ENCODE measurements around the gene ZNF124.

Gene ZNF124

DNA sequence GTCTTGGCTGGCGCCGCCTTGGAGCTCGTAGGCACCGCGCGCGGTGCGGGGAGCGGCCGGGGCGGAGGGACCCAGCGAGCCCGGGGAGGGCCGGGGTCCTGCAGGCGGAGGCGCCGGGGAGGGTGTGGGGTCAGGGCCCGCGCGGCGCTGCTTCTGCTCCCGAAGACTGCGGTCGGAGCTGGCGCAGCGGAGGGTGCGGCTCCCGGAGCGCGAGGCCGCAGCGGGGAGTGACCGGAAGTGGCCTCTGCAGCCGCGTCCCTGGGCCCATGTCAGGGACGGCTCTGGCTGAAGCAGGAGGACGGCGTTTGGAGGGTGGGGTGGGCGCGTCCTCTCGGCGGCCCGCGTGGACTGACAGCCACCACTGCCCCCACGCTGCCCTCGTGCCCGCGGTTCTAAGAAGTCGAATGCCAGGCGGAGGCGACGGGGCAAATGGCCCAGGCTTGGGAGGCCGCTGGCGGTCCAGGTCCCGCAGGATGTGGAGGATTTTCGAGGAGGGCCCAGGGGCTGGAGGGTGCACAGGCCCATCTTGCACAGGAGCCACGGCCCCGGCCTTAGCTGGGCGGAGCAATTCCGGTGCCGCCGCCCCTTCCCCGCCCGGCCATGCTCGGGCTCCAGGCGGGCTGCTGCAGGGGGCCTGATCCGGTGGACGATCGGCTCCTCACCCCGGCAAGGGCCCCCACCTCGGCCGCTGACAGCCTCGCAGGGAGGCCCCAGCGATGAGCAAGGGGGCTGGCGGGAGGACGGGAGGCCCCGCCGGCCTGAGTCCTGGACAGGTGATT is 59.9 kb downstream of the ZNF124 start:
- DNase-seq, result peak; percentile 51

DNA sequence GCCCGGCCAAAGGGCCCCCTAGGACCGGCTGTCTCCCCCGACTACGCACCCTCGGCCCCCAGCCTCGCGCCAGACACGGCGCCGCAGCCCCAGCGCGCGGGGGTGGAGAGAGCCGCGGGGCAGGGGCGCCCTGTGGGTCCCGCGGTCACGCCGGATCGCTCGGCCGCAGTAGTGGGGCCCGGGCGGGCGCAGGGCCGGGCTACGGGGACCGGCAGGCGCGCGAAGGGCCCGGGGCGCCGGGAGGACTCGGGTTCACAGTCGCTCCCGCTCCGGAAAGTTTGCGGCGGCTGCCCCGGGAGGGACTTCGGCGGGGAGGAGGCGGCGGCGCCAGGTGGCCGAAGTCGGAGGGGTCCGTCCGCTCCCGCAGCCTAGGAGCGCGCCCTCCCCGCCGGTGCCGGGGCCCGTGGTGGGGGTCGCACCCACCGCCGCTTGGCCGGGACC is 60.5 kb downstream of the ZNF124 start:
- DNase-seq, result no peak

DNA sequence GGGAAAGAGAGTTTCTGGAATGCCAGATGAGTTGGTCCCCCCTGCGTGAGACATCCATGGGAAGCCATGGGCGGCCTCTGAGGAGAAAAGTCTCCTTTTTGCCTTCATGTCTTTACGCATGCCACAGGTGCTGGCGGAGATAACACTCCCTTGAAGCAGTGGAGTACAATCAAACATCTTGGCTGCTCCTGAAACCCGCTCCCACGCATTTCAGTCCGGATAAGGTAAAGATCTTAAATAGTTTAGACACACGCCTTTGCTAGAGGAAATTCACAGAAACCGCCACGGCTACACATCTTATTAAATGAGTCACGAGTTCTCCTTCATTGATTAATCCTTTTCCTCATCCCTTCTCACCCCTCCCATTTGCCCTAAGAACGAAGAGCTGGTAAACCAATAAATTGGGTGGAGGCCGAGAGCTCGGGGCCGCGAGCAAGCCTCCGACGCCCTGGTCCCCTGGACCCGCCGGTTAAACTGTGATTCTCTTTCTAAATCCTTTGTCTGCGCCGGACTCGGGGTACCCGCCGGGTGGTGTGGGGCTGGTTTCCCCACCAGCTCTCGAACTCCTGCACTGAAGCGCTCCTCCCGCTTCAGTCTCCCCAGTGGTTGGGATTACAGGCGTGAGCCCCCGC is 61.1 kb downstream of the ZNF124 start:
- peak; percentile 87 for DNase-seq

DNA sequence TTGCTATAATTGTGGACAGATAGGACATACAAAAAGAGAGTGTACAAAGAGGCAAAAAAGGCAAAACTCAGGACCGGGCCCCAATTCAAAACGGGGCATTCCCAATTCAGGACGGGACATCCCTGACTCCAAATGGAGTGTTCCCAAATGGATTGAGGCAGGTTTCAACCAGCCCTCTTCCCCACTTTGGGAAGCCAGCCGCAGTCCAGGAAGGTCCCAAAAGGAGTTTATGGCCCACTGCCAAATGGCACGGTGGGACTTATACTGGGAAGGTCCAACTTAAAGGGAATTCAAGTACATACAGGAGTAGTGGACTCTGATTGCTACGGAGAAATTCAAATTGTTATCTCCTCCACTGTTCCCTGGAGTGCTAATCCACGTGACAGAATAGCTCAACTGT is 64.1 kb downstream of the ZNF124 start:
- no peak for DNase-seq

DNA sequence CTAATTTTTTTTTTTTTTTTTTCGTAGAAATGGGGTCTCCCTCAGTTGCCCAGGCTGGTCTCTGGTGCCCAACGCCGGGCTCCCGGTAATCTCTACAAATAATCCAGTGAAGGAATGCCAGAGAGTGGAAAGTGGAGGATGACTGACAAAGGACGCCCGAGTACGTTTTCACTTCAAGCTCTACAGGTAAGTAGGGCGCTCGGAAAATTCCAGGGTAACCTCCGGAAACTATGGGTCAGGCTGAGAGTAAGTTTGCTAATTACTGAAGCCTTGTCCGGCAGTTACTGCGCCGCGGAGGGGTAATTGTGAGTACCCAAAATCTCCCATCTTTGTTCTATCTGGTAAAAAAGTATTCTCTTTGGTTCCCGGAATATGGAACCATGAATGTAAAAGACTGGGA is 65.9 kb downstream of the ZNF124 start:
- DNase-seq, result no peak

Data from NCI-H82 (cell line).